SU-DHL-6 (cell line): ENCODE measurements around the gene ARHGEF17.

ENCODE experiments used
- EZH2phosphoT487 ChIP-seq: fragments of 200-600 bp; sonication (generic), shearing (Covaris generic); conservative IDR thresholded peaks from 2 replicates; pipeline ENCODE4 v1.6.1; 2018; ENCODE audit warnings: mild to moderate bottlenecking, antibody characterized with exemption, low read length, moderate library complexity, mixed read lengths
- TF ChIP-seq, protein P1 (sequence below): fragments of 200-600 bp; sonication (generic); IDR thresholded peaks from one replicate; pipeline ENCODE4 v1.5.1; 2017; ENCODE audit warnings: antibody characterized with exemption, mild to moderate bottlenecking, low read length, moderate library complexity; ENCODE audit not compliant: insufficient read depth, poor library complexity, severe bottlenecking

DNA sequence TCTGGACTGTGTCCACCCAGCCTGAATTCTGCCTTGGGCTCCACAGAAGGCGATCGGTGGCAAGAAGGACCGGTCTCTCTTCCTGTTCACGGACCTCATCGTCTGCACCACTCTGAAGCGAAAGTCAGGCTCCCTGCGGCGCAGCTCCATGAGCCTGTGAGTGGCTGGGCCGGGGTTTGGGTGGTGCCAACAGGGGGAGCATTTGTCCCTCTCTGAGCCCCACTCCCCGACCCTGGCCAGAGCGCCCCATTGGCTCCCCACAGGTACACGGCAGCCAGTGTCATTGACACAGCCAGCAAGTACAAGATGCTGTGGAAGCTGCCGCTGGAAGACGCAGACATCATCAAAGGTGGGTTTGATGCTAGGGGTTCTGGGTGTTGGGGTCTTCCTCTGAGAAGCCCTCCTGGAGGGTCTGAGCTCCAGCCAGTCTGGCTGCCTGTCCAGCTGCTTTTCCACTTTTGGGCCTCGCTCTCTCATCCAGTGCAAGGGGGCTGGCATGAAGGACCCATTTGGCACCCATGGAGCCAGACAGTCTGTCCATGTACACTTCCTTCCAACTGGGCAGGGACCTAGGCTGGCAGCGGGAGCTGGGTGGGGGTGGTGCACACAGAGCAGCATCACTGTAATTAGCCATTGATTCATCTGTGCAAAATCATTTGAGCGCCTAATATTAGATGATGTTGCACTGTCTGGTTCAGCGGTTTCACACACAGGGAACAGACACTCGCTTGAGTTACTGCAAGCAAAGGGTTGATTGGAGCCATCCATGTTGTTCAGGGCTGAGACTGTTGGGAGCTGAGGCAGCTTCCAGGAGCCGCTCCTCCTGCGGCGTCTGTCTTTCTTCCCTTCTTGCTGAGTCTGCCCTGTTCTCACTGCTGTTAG is 49.1 kb downstream of the ARHGEF17 start:
- TF ChIP-seq, protein P1, sequence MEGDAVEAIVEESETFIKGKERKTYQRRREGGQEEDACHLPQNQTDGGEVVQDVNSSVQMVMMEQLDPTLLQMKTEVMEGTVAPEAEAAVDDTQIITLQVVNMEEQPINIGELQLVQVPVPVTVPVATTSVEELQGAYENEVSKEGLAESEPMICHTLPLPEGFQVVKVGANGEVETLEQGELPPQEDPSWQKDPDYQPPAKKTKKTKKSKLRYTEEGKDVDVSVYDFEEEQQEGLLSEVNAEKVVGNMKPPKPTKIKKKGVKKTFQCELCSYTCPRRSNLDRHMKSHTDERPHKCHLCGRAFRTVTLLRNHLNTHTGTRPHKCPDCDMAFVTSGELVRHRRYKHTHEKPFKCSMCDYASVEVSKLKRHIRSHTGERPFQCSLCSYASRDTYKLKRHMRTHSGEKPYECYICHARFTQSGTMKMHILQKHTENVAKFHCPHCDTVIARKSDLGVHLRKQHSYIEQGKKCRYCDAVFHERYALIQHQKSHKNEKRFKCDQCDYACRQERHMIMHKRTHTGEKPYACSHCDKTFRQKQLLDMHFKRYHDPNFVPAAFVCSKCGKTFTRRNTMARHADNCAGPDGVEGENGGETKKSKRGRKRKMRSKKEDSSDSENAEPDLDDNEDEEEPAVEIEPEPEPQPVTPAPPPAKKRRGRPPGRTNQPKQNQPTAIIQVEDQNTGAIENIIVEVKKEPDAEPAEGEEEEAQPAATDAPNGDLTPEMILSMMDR: no peak
- TF ChIP-seq EZH2phosphoT487: no peak
